HepG2 (cell line): ENCODE results near the gene SDC3. TPM values are rescaled to one million over a fixed set of nuclear protein-coding genes. Genes with fewer than 3 reads are reported as not detected.

Source experiments
- ATAC-seq: fragments of 200-7000 bp; cut with Tn5 transposase; 3 replicates; pipeline ENCODE4 v1.9.1; 2020; ENCODE audit warnings: mild to moderate bottlenecking, moderate library complexity
- BruUV-seq: library from RNA; stranded (reverse); fragments of 400-500 nt; replicated peaks from 2 replicates; lab custom pipeline; 2021; lab: Mats Ljungman, UMichigan
- CTCF ChIA-PET: fragments of 300-600 bp; formaldehyde crosslinking; extraction: SDS; loops from one replicate; lab custom pipeline; 2021; ENCODE audit warnings: low total read pairs, inconsistent platforms, low intra/inter-chr PET ratio; lab: Yijun Ruan, JAX
- POLR2A ChIA-PET: fragments of 350-600 bp; sonication (Branson Sonifier 250); formaldehyde crosslinking; loops from one replicate; lab custom pipeline; 2020; ENCODE audit warnings: antibody characterized with exemption, inconsistent platforms; lab: Yijun Ruan, JAX
- DNase-seq: peaks from one replicate; pipeline ENCODE4 v3.0.0-alpha.2; 2015; ENCODE audit warnings: low spot score
- FAIRE-seq: peaks from 3 replicates; lab custom pipeline; 2011; peaks lifted over from hg19 to GRCh38; lab: Jason Lieb, UNC
- H2AFZ ChIP-seq: one replicate; pipeline ENCODE4 v1.6.1; 2011; ENCODE audit warnings: low read length, inconsistent platforms
- H3K27ac ChIP-seq: fragments of 300-600 bp; 3 replicates; pipeline ENCODE4 v1.8.0; 2011; ENCODE audit warnings: mixed run types, mild to moderate bottlenecking, mixed read lengths, low read length, inconsistent platforms; ENCODE audit not compliant: insufficient read depth; ENCODE audit errors: extremely low read length
- H3K27me3 ChIP-seq, 2 experiments: fragments of 200-600 bp in 1 of 2; 2 replicates in 1 of 2; 3 replicates in 1 of 2; pipeline versions ENCODE4 v1.6.0 to v1.8.0; 2011; ENCODE audit warnings: low read length in 2 of 2, mild to moderate bottlenecking in 2 of 2, moderate library complexity in 2 of 2, inconsistent platforms in 1 of 2; ENCODE audit not compliant: insufficient read depth in 2 of 2, control insufficient read depth in 1 of 2
- H3K36me3 ChIP-seq, 2 experiments: fragments of 200-600 bp in 1 of 2; replicated peaks in 1 of 2; 2 replicates in 1 of 2; 3 replicates in 1 of 2; pipeline versions ENCODE4 v1.5.1 to v1.8.0; 2011; ENCODE audit warnings: low read length in 2 of 2, inconsistent platforms in 1 of 2; ENCODE audit not compliant: insufficient read depth in 2 of 2, control insufficient read depth in 1 of 2
- H3K4me1 ChIP-seq: 2 replicates; pipeline ENCODE4 v1.5.1; 2012; ENCODE audit warnings: low read length, inconsistent platforms; ENCODE audit not compliant: insufficient read depth
- H3K4me2 ChIP-seq: 2 replicates; pipeline ENCODE4 v1.6.0; 2011; ENCODE audit warnings: low read depth, low read length, inconsistent platforms
- H3K4me3 ChIP-seq, 3 experiments: fragments of 200-600 bp in 1 of 3; sonication (generic), shearing (Covaris generic) in 1 of 3; replicated peaks in 1 of 3; 2 replicates each; pipeline ENCODE4 v1.5.1; 2011 to 2016; ENCODE audit warnings: low read length in 3 of 3, inconsistent platforms in 2 of 3, low read depth in 2 of 3, mild to moderate bottlenecking in 2 of 3, control low read depth in 1 of 3, mixed read lengths in 1 of 3; ENCODE audit not compliant: insufficient read depth in 1 of 3
- H3K79me2 ChIP-seq: one replicate; pipeline ENCODE4 v1.6.1; 2011; ENCODE audit warnings: low read length, inconsistent platforms; ENCODE audit not compliant: insufficient read depth
- H3K9ac ChIP-seq: 2 replicates; pipeline ENCODE4 v1.6.0; 2011; ENCODE audit warnings: mild to moderate bottlenecking, low read depth, low read length, inconsistent platforms; ENCODE audit not compliant: insufficient read depth
- H3K9me3 ChIP-seq: 2 replicates; pipeline ENCODE4 v1.5.1; 2012; ENCODE audit warnings: mild to moderate bottlenecking, low read length
- H4K20me1 ChIP-seq: 2 replicates; pipeline ENCODE4 v1.6.0; 2011; ENCODE audit warnings: inconsistent platforms, mild to moderate bottlenecking, low read length, moderate library complexity; ENCODE audit not compliant: insufficient read depth
- ARID4A ChIP-seq: sonication (generic); formaldehyde crosslinking; IDR thresholded peaks from 2 replicates; pipeline ENCODE4 v1.5.0; 2020; ENCODE audit warnings: mild to moderate bottlenecking, missing genetic modification reagents, borderline replicate concordance
- ERF ChIP-seq: IDR thresholded peaks from 2 replicates; pipeline ENCODE4 v1.6.1; 2018; ENCODE audit warnings: missing biosample characterization, missing genetic modification reagents
- SMAD9 ChIP-seq: sonication (generic); formaldehyde crosslinking; IDR thresholded peaks from 2 replicates; pipeline ENCODE4 v1.5.1; 2020; ENCODE audit warnings: mild to moderate bottlenecking, missing genetic modification reagents
- TBX2 ChIP-seq: sonication (generic); formaldehyde crosslinking; IDR thresholded peaks from 2 replicates; pipeline ENCODE4 v1.5.0; 2020; ENCODE audit warnings: missing genetic modification reagents, mild to moderate bottlenecking, borderline replicate concordance
- WGBS: methylation state at CpG from one replicate; pipeline ENCODE4 v1.1.6; 2017; ENCODE audit warnings: low lambda C conversion rate; 5-methylcytosine and 5-hydroxymethylcytosine counted together
- in situ Hi-C: cut with HindIII; loops from 2 replicates; pipeline ENCODE4 v1.10.0; 2017; ENCODE audit warnings: low pct_unique_long_range_greater_than_20kb; ENCODE audit not compliant: extremely low pct_ligation_motif_present
- intact Hi-C: fragments of 100-400 bp; cut with micrococcal nuclease; formaldehyde crosslinking; loops from one replicate; pipeline ENCODE4 v1.10.0; 2022; ENCODE audit not compliant: unreplicated experiment
- polyA plus RNA-seq, 8 experiments: library from polyadenylated mRNA; depleted of rRNA in 3 of 8; stranded (reverse) in 7 of 8; unstranded in 1 of 8; fragments of >200 nt; fragmentation: Illumina TruSeq in 4 of 8; extraction: Trizol in 4 of 8; gene quantifications; 2 replicates each; pipeline versions ENCODE4 v1.2.1 to v1.2.3, GENCODE V29; 2011 to 2016; ENCODE audit warnings: low read depth in 4 of 8, missing spikeins in 1 of 8, mixed read lengths in 1 of 8; ENCODE audit not compliant: insufficient read depth in 1 of 8
- total RNA-seq, 5 experiments: library from RNA; depleted of rRNA; stranded (reverse); fragments of >200 nt; fragmentation: Illumina TruSeq; extraction: Trizol; gene quantifications; 2 replicates each; pipeline ENCODE4 v1.2.3, GENCODE V29; 2016; ENCODE audit warnings: low read depth in 1 of 5

Gene SDC3
- total and polyA plus RNA-seq, 2 of the 13 experiments (the other 11 are each of a cell fraction or from before 2014, with no cell fraction given), result 0.49 to 0.84 TPM

GRCh38 chr1:30898031-30898815 is 10.3 kb downstream of the SDC3 start:
- Histone ChIP-seq H3K9ac (no peak overlapping the region), H3K36me3 (no peaks in the 10 kb centered on the region), H3K4me1 (peaks cover 23% of the 10 kb centered on the region), H4K20me1 (no peaks in the 10 kb centered on the region), H2AFZ (no peak overlapping the region), H3K27me3 (peaks cover 2 to 4% of the 10 kb centered on the region in 2 experiments; a peak in 2 of 5 replicates), H3K9me3 (no peaks in the 10 kb centered on the region), H3K27ac (no peak overlapping the region), H3K79me2 (no peaks in the 10 kb centered on the region), H3K4me3 (no peak overlapping the region), H3K4me2 (no peak overlapping the region)
- TF ChIP-seq SMAD9 (CRISPR knock-in tag) (no peak), ERF (CRISPR knock-in tag) (no peak), TBX2 (CRISPR knock-in tag) (no peak), ARID4A (CRISPR knock-in tag) (no peak)
- CTCF ChIA-PET, result no interaction called here
- no TSS peak for BruUV-seq
- FAIRE-seq (no peak), DNase-seq (no peak), ATAC-seq (no peak)
- WGBS, result 29% methylated on average over 7 of the region's 10 CpGs
- intact Hi-C loops, result no loop called here
- in situ Hi-C loops, result no loop called here
- POLR2A ChIA-PET, result no interaction called here
